HG03354 (cell line): Measurements from ENCODE around the gene CRIP3.
"Not testable (repeated sequence)": the region's sequence is repeated elsewhere in the genome, so short reads cannot be mapped to it uniquely, and the experiment has no call there.

Experiments used
- ATAC-seq: cut with Tn5 transposase; IDR thresholded peaks from one replicate; pipeline ENCODE4 v1.9.1; 2021; ENCODE audit warnings: mild to moderate bottlenecking; ENCODE audit not compliant: unreplicated experiment, poor library complexity, severe bottlenecking

CRIP3 gene, protein sequence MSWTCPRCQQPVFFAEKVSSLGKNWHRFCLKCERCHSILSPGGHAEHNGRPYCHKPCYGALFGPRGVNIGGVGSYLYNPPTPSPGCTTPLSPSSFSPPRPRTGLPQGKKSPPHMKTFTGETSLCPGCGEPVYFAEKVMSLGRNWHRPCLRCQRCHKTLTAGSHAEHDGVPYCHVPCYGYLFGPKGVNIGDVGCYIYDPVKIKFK

DNA sequence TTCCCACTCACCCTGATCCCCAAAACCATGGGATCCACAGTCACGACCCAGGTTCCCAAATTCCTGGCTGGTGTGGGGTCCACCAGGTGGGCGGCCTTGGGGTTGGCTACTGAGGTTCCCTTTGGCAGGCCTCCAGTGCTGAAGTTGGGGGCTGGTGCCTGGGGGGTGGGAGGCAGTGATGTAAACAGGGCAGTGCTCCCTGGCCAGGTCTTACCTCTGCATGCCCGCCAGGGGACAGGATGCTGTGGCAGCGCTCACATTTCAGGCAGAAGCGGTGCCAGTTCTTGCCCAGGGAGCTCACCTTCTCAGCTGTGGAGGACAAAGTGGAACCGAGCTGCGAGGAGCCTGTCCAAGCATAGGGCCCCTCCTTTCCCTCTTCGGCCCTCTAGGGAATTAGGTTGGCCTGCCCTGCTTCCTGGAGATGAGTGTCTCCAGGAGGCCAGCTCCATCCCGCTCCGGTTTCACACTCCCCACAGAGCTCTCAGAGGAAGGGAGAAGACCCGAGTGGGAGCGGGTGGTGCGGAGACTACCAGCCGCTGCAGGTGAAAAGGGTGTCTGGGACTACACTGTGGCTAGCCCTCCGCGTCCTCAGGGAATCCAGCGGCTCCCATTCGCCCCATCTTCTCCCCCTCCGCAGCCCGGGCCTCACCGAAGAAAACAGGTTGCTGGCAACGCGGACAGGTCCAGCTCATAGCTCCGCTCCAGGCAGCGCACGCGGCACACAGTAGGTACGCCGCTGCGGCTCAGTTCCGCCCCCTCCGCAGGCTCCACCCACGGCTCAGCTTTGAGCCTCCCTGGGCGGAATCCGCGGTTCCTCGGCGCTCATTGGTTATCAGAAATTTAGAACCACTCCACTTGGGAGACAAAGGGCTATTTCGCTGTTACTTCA lies at the start of gene CRIP3:
CRIP3 (minus strand) TSS at position 726 of the 889 bp plus-strand sequence; CDS start at position 692, 34 bp downstream.
- peak; percentile 72 for ATAC-seq

DNA sequence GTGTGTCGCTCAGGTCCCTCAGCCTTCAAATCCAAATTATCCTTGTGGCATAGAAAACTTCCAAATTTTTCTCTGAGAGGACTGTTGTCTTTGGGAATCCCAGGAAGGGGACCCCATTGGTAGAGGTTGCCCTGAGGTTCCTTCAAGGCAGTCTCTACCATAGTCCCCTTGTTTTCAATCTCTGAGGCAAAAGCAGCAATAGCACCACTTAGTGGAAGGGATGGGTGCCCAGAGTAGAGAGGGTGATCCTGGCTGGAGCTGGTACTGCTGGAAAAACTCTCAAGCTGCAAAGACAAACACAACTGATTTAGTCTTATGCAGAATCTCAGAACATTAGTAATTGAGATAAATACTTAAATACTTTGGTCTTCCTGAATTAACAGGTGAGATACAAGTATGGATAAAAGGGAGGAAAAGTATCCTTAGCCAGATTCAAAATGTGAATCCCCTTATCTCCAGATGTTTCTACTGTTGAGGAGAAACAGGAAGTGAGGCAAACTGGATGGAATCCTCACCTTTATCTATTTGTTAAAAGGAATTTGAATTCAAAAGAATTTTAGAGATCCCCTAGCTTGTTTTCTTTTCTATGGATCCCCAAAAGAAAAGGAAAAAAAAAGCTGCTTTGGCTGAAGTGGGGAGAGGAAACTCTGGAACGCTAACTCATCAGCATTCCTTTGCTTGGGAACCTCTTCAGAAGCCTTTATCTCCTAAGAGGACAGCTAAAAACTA lies 47.4 kb upstream of the CRIP3 start:
- no peak for ATAC-seq

DNA sequence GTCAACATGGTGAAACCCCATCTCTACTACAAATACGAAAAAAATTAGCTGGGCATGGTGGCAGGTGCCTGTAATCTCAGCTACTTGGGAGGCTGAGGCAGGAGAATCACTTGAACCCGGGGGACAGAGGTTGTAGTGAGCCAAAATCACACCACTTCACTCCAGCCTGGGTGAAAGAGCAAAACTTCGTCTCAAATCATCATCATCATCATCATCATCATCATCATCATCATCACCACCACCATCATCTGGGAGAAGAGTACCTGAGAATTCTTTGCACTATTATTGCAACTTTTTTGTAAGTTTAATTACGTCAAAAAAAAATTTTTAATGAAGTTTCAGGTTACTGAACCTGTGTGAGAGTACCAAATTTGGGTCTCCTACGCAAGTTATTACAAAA lies 43.3 kb upstream of the CRIP3 start:
- not testable (repeated sequence) for ATAC-seq

DNA sequence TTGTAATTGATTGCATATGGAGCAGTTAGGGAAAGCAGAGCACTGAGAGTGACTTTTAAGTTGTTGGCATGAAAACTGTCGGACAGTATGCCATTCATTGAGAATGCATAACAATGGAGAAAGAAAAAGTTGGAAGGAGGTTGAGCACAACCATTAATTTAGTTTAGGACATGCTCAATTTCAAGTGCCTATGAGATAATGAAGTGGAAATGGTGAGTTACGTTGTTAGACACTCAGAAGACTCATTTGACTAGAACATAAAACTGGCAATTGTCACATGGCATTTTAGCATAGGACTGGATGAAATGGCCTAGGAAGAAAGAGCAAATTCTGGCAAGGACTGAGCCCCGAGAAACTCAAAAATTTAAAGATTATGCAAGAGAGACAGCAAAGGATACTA lies 38.8 kb upstream of the CRIP3 start:
- ATAC-seq, result no peak

DNA sequence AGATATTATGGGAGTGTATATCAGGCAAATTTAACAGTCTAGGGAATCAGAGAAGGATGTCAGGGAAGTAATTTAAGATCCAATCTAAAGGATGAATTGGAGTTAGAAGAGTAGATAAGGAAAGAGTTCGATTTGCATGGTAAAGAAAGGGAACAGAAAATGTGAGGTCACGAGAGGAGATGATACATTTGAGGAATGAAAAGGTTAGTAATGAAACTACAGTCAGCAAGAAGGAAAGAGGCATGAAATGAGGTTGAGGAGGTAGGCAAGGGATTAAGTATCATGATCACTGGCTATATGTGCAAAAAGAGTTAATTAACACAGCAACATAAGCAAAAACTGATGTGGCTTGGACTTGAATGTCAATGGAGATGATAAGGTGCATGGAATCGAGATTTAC lies 38.4 kb upstream of the CRIP3 start:
- ATAC-seq, result no peak

DNA sequence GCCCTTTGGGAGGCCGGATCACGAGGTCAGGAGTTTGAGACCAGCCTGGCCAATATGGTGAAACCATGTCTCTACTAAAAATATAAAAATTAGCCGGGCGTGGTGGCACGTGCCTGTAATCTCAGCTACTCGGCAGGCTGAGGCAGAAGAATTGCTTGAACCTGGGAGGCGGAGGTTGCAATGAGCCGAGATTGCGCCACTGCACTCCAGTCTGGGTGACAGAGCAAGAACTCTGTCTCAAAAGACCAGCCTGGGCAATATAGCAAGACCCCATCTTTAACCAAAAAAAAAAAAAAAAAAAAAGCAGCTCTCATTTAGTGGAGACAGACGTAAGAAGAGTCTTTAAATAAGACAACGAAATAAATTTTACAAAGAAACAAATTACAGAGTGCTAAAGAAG lies 37.6 kb upstream of the CRIP3 start:
- ATAC-seq, result not testable (repeated sequence)

DNA sequence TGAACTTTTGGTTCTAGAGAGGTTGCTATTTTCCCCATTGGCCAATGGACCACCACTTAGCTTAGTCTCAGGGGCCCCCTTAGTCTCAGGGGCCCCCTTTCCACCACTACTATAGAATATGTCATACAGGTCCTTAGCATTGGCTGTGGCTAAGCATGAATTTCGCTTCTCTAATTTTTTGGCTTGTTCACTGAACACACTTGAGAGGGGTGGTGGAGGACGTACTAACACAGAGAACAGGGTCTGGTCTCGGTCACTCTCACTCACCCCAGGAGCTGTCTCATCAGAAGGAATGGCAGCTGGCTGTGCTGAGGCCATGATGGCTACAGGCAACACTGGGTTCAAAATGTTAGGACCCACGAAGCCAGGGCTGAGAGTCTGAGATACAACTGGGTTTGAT lies 30.5 kb upstream of the CRIP3 start:
- ATAC-seq, result peak; percentile 78

DNA sequence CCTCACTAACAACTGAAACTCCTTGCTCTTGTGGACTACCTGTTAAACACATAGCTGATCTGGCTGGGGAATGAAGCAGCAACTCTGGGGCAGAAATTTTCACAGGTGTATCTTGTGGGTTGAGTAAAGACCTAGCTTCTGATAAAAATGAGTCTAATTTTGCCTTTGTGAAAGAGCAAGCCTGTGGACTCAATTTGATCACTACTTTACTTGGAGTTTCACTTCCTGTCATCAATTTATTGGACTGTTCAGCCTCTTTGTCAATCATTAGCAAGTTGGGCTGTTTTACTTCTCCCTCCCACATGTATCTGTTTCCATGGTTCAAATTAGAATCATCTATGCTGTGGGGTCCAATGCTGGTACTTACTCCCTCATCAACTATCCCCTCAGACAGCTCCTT lies 29.6 kb upstream of the CRIP3 start:
- peak; percentile 76 for ATAC-seq

DNA sequence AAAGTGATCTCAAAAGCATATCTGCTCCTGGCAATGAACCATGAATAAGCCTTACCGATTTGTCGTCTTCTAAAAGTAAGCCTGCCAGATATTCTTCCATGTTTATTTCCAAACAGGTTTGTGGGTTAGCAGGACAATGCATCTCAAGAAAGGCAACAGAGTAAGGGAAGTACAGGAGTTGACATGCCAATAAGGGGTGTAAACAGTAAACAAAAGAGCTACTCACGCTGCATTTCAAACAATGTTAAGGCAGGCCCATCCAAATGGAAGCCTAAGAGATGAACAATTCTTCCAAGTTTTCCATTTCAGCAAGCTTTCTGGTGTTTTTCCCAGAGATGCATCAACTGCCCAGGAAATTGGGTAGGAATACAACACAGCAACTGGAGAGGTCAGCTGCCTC lies 27.8 kb upstream of the CRIP3 start:
- no peak for ATAC-seq

DNA sequence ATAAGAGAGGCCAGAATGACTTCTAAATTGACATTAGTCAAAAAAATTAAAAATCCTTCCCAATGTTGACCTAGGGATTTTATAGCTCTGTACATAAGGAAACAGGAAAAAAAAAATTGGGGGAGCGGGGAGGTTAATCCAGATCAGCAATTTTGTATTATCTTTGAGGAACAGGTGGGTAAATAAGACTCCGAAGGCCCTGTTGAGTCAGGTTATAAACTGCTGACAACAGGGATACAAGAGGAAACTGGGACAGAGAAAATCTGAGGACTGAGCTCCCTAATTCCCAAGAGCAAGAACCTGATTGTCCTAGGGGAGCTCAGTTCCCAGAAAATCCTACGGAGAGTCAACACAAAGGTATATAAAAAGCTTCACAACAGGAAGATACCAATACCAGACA lies 26.8 kb upstream of the CRIP3 start:
- no peak for ATAC-seq

DNA sequence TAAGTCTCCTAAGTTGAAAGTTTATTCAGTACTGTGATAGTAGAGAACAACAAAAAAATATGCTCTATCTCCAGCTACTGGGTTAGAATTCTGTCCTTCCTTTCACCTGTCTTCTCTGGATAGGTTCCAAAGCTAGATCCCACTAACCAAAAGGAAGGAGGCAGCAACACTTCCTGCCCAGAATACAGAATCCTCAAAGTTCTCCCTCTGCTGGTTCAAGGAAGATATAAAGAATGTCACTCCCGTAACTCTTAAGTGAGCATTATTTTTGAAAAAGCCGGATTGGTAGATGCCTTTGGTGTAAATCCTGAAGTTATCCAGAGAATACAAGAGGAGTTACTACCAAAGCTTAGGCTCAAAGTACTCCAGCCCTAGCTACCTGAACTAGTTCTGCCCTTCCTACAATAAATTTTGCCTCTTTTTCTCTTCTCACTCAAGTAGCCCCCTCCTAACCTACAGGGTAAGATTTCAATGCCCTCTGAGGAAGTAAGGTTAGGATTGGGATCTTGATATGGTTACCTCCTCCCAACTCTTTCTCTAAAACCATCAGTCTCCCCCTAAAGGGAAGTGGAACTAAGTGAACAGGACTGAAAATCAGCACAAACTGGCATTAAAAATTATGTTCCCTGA lies 26.0 kb upstream of the CRIP3 start:
- no peak for ATAC-seq

DNA sequence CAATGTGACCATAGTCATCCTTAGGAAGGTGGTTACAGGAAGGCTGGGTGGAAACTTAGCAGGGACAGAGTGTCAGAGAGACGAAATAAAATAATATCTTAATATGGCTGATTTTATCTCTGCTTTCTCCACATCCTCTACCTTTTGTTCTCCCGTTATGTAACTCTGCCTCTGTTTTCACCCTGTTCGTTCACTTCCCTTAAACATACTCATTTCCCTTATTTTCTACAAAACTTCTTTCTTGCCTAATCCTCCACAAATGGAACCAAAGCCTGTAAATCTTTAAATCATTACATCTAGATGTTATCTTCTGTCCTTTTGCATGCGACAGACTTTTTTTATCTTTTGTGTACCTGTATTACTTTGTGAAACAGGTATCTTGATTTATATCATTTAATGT lies 23.3 kb upstream of the CRIP3 start:
- ATAC-seq, result no peak

DNA sequence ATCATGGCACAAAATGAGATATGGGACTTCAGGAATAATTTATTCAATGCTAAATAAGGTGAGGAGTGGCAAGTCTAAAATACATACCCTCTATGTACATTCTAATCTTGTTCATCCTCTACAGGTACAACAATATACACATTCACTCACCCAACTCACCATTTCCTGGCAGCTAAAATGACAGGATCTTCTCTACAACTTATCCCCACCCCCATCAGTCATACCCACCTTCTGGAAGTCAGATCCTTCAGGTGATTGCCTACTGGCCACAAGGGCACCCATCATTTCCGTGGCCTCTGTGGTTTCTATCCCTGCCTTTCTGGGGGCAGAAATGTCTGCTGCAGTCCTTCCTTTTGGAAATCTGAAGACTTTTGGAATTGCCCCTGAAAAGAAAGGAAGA lies 22.8 kb upstream of the CRIP3 start:
- ATAC-seq, result no peak

DNA sequence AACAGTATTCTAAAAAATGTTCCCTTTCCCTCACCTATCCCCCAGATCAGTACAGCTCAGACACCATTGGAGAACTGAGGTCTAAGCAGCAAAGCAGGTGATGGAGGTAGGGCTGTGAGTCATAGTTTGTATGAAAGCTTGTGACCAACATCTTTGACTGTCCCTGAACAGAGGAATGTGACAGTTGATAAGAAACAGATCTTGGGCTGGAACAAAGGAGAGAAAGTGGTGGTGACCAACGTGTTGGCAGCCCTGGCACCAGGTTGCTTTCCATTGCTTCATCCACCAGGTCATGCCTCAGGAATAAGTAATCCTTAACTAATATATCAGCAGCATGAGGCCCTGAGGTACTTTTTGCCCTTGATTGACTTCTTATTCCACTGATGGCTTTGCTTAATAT lies 19.9 kb upstream of the CRIP3 start:
- ATAC-seq, result no peak

DNA sequence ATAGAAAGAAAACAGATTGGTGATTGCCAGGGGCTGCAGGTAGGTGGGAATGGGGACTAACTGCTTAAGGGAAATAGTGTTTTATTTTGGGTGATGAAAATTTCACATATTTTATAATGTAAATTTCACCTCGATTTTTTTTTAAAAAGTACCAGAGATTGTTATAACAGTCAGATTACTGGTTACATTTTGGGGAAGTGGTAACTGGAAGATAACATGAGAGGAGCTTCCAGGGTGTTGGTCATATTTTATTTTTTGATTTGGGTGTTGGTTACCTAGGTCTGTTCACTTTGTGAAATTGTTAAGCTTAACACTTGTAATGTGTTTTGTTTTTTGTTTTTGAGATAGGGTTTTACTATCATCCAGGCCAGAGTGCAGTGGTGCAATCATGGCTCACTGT lies 17.2 kb upstream of the CRIP3 start:
- no peak for ATAC-seq

DNA sequence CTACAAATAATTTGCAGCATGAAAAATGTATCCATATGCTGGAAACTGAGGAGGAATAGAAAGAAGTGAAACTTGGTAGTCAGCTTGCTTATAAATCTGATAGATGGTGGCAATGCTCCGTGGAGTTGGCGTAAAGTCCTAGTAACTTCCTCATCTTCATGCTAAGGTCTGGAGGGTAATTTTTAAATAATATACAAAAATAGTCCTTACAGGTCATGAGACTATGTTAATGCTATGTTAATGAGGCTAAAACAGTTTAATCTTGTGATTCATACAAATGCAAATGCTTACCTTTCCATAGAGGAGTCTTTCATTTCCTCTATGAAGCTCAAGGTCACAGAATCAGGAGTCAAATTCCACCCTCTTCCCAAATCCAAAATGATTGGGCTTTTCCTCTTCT lies 9.4 kb upstream of the CRIP3 start:
- ATAC-seq, result no peak

DNA sequence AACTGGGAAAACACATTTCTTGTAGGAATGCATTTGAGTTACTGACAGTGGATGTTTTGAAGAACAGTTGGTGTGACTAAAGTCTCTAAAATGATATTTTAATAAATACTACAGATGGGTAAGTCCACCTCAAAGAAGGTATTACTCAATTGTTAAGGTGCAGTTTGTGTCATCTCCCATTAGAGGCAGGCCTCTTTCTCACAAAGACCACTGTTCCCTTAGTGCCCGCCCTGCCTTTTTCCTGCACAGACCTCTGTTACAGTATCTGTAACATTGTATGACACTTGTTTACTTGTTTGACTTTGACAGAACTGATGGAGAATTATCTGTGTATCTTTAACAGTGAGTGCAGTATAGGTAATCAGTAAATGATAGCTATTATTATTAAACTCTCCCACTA lies 5.2 kb upstream of the CRIP3 start:
- ATAC-seq, result no peak

DNA sequence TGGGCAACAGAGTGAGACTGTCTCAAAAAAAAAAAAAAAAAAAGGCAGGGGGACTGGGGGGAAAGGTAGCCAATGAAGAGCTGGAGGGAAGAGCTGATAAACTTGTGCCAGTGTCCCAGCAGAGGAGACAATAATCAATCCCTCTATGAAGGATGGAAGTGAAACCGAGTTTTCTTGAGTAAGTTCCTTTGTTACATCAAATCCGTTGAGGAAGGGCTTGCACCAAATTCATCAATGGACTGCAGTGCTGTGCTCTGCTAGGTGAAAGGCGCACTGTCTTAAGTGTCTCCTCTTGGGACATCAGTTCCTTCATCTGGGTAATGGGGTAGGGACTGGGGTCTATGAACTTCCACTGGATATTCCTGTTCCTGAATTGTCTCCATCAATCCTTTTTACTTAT lies 3.0 kb upstream of the CRIP3 start:
- ATAC-seq, result no peak

DNA sequence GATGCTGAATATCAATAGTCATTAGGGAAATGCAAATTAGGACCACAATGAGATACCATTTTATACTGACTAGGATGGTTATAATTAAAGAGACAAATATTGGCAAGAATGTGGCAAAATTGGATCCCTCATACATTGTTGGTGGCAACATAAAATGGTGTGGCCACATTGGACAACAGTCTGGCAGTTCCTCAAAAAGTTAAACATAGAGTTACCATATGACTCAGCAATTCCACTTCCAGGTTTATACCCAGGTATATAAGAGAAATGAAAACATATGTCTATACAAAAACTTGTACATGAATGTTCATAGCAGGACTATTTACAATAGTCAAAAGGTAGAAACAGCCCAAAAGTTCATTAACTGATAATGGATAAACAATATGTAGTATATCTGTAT lies 2.0 kb upstream of the CRIP3 start:
- ATAC-seq, result no peak

DNA sequence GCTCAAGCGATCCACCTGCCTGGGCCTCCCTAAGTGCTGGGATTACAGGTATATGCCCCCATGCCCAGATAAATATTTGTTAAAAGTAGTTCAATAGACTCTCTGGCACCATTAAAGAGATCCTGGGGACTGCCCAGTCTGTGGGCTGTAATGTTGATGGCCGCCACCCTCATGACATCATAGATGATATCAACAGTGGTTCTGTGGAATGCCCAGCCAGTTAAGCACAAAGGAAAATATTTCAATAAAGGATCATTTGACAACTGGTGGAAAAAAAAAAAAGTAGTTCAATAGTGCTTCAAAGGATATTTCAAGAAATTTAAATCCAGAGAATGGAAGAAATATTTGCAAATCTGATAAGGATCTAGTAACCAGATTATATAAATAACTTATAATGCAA lies 1.5 kb upstream of the CRIP3 start:
- ATAC-seq, result no peak
